Retinal pigment epithelial cell (primary cell): ENCODE data around the gene FBXO34.
"Not testable (repeated sequence)": the region's sequence is repeated elsewhere in the genome, so short reads cannot be mapped to it uniquely, and the experiment has no call there.

Experiments used
- DNase-seq: peaks from one replicate; pipeline ENCODE4 v3.0.0-alpha.2; 2010; ENCODE audit warnings: low read depth
- H3K4me3 ChIP-seq: 2 replicates; pipeline ENCODE4 v1.5.1; 2011; ENCODE audit warnings: mild to moderate bottlenecking, low read length, control low read depth, moderate library complexity
- TF ChIP-seq, protein P1 (sequence below): conservative IDR thresholded peaks from 2 replicates; pipeline ENCODE4 v1.5.1; 2011; ENCODE audit warnings: low read depth, low read length, control low read depth, inconsistent platforms

Gene FBXO34

DNA sequence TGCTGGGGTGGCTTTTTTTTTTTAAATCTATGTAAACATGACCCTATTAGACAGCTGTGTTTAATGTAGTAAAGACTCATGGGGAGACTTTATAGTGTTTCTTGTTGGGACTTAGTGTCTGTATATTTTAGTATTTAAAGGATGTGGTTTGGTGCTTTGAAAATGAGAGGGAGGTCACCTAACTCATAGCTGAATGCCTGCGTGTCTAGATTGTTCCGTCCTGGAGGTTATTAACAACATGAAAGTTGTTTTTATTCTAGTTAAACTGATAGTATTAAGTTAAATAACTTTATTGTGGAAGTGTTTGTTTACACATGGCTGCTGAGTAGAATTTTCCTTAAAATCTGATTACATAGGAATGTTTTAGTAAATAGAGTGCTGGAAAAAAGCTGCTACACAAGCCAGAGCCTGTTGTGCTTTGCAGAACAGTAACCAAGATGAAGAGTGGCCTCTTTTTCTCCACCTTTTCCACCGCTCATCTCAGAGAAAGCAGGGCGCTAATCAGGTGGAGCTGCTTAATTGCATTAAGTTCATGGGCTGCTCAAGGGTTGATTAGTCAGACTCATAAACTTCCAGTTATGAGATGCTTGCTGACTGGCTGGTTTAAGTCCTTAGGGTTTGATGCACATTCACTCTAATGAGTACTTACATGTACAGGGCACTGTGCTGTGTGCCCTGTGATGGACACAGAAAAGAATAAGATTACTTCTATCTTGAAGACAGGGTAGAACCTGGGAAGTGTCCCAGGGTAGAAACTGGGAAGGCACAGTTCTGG, 62.7 kb downstream of the FBXO34 start:
- TF ChIP-seq, protein P1, sequence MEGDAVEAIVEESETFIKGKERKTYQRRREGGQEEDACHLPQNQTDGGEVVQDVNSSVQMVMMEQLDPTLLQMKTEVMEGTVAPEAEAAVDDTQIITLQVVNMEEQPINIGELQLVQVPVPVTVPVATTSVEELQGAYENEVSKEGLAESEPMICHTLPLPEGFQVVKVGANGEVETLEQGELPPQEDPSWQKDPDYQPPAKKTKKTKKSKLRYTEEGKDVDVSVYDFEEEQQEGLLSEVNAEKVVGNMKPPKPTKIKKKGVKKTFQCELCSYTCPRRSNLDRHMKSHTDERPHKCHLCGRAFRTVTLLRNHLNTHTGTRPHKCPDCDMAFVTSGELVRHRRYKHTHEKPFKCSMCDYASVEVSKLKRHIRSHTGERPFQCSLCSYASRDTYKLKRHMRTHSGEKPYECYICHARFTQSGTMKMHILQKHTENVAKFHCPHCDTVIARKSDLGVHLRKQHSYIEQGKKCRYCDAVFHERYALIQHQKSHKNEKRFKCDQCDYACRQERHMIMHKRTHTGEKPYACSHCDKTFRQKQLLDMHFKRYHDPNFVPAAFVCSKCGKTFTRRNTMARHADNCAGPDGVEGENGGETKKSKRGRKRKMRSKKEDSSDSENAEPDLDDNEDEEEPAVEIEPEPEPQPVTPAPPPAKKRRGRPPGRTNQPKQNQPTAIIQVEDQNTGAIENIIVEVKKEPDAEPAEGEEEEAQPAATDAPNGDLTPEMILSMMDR: no peak
- DNase-seq: peak; percentile 74
- no peak overlapping the region for H3K4me3 ChIP-seq

DNA sequence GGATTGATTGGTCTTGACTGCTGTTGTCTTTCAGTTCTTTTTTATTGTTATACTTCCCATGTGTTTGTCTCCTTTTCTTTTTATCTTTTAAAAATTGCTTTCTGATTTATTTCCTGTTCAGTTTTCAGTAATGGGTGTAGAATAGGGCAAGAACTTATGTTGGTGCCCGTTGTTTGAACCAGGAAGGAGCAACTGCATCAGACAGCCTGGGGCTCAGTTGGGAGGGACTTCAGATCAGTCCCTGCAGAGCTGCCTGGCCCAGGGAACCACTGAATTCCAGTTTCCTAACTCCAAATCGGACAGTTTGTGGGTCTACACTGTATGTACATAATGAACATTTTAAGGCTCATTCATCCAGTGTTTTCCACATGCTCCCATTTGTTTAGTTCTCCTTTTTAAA, 64.9 kb downstream of the FBXO34 start:
- no peak for DNase-seq
- TF ChIP-seq, protein P1: no peak
- H3K4me3 ChIP-seq: no peak overlapping the region

DNA sequence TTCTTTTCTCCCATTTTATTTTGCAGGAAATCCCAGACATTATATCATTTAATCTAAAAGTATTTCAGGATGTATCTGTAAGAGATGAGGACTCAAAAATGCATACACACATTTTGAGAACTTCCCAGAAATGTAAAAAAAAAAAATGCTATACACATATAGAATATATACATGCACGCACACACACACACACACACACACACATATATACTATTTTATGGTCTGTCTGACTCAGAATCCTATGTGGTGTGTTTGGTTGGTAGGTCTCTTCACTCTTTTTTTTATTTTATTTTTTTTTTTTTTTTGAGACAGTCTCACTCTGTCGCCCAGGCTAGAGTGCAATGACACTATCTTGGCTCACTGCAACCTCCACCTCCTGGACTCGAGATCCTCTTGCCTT, 65.5 kb downstream of the FBXO34 start:
- H3K4me3 ChIP-seq: no peak overlapping the region
- TF ChIP-seq, protein P1: no peak
- DNase-seq: no peak

DNA sequence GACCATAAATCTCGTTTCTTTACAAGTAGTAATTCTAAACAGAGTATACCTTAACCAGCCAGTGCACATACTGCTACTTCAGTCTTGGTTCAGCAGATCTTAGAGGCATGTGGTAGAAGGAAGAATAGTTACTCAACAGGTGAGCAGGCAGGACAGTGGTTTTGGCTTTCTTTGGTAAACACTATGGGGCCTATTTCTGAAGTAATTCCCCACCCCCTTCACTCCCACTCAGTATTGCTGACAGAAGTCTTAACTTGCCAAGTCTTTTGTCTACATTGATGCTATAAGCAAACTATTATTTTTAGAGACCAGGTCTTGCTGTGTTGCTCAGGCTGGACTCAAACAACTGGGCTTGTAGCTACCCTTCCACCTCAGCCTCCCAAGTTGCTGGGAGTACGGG, 68.5 kb downstream of the FBXO34 start:
- no peak overlapping the region for H3K4me3 ChIP-seq
- TF ChIP-seq, protein P1: no peak
- DNase-seq: no peak

DNA sequence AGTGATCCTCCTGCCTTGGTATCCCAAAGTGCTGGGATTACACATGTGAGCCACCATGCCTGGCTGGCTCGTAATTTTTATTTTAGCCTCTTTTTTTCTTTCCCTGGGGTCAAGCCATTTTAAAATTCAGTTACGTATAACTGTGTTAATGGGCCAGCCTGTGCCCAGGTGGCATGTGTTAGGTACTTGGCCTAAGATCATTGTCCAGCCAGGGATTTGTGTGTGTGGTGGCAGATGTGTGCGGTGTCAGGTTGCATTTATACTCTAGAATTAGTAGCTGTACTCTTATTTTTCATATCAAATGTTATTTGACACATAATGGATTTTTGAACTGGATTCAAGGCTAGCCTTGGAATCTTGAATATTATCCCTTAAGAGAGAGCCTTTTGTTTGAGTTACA, 69.3 kb downstream of the FBXO34 start:
- H3K4me3 ChIP-seq: no peak overlapping the region
- TF ChIP-seq, protein P1: no peak

DNA sequence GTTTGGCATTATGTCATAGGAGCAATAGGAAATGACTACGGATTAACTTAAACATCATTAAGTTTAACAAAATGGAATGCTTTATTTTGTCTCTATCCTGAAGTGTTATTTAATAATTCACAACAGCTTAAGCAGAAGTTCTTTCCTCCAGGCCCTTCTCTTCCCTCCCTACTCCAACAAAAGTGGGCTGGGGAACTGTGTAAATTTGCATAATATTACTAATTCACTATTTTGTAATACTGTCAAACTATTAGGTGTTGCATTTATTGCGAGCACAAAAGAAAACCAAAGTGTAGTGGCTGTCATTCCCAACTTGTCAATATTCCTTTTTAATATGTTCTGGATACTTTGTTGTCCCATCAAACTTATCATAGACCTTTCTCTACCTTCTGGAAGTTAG, 70.6 kb downstream of the FBXO34 start:
- no peak for DNase-seq
- TF ChIP-seq, protein P1: no peak
- no peak overlapping the region for H3K4me3 ChIP-seq

More for the DNA sequence above, 69.3 kb downstream of the FBXO34 start:
- no peak for DNase-seq

DNA sequence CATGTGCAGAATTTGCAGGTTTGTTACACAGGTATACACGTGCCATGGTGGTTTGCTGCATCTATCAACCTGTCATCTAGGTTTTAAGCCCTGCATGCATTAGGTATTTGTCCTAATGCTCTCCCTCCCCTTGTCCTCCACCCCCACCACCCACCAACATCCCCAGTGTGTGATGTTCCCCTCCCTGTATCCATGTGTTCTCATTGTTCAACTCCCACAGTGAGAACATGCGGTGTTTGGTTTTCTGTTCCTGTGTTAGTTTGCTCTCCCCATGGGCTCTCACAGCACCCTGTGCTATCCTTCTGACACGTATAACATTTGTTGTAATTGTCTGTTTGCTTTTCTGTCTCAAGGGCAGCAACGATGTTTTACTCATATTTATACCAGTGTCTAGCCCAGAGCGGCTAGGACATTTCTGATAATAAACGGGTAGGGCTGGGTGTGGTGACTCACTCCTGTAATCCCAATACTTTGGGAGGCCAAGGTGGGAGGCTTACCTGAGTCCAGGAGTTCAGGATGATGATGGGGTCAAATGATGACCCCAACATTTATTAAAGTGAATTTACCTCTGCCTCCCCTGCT, 73.5 kb downstream of the FBXO34 start:
- not testable (repeated sequence) for DNase-seq, H3K4me3 ChIP-seq
